Prostate gland (tissue), 2 donors: ENCODE measurements around the gene XPO5. TPM values are rescaled to one million over a fixed set of nuclear protein-coding genes. Genes with fewer than 3 reads are reported as not detected.

Experiments
- DNase-seq: peaks from one replicate; pipeline ENCODE4 v3.0.0-alpha.2; 2019; ENCODE audit warnings: low spot score
- H3K27ac ChIP-seq, 2 donors: fragments of 200-600 bp; sonication (generic); 2 replicates each; pipeline ENCODE4 v1.5.1; 2017 to 2019
- H3K27me3 ChIP-seq: fragments of 200-600 bp; sonication (generic); replicated peaks from 2 replicates; pipeline ENCODE4 v1.5.1; 2019; ENCODE audit not compliant: insufficient read depth
- H3K36me3 ChIP-seq, 2 donors: fragments of 200-600 bp; sonication (generic); 1 replicate in 1 of 2; 2 replicates in 1 of 2; pipeline versions ENCODE4 v1.5.1 to v1.8.1; 2017 to 2019
- H3K4me1 ChIP-seq: fragments of 200-600 bp; sonication (generic); replicated peaks from 2 replicates; pipeline ENCODE4 v1.5.1; 2019
- H3K4me3 ChIP-seq, 2 donors: fragments of 200-600 bp; sonication (generic); 2 replicates each; pipeline ENCODE4 v1.5.1; 2017 to 2019
- H3K9me3 ChIP-seq: fragments of 200-600 bp; sonication (generic); 2 replicates; pipeline ENCODE4 v1.5.1; 2017
- CTCF ChIP-seq, 4 experiments: fragments of 200-600 bp in 2 of 4; fragments of 450-650 bp in 2 of 4; sonication (generic) in 2 of 4; IDR thresholded peaks; 1 replicate in 3 of 4; 2 replicates in 1 of 4; pipeline ENCODE4 v1.5.1; 2016 to 2019; ENCODE audit warnings: antibody characterized with exemption in 4 of 4, mild to moderate bottlenecking in 2 of 4, moderate library complexity in 2 of 4
- POLR2A ChIP-seq: fragments of 450-650 bp; IDR thresholded peaks from one replicate; pipeline ENCODE4 v1.6.1; 2016; ENCODE audit warnings: antibody characterized with exemption, mild to moderate bottlenecking
- POLR2AphosphoS5 ChIP-seq: sonication (generic); formaldehyde crosslinking; IDR thresholded peaks from one replicate; pipeline ENCODE4 v1.6.1; 2017; ENCODE audit warnings: antibody characterized with exemption
- WGBS: methylation state at CpG from one replicate; pipeline ENCODE4 v1.1.5; 2018; 5-methylcytosine and 5-hydroxymethylcytosine counted together
- intact Hi-C: fragments of 100-400 bp; cut with DNase I; formaldehyde crosslinking; loops from one replicate; pipeline ENCODE4 v1.14.2; 2022
- total RNA-seq, 2 donors: library from RNA; depleted of rRNA; stranded (reverse); fragments of >200 nt; gene quantifications; one replicate each; pipeline ENCODE4 v1.1.0, GENCODE V29; 2016

Gene XPO5
- total RNA-seq, 2 donors from 2014 or later = 17.9 to 33.3 TPM

GRCh38 chr6:43504756-43505593 lies 70.9 kb downstream of the XPO5 start:
- H3K4me3 ChIP-seq = no peak overlapping the region
- peaks cover 0 to 23% of the 10 kb centered on the region in 2 donors for H3K36me3 ChIP-seq
- H3K9me3 ChIP-seq = no peaks in the 10 kb centered on the region
- WGBS = 90% methylated on average over 26 of the region's 26 CpGs
- no peak for DNase-seq
- no peak overlapping the region for H3K27ac ChIP-seq
- intact Hi-C loops = loop anchor here (5.0 kb wide), 1 partner anchor 118 kb away; no protein-coding TSS in a partner anchor
- no peak for TF ChIP-seq POLR2AphosphoS5
- no peak for TF ChIP-seq POLR2A
- TF ChIP-seq CTCF (IDR thresholded peaks at IDR 0.05) = no peak
- H3K4me1 ChIP-seq = peaks cover 4% of the 10 kb centered on the region
- no peaks in the 10 kb centered on the region for H3K27me3 ChIP-seq

GRCh38 chr6:43503443-43503842 lies 72.4 kb downstream of the XPO5 start:
- H3K36me3 ChIP-seq = peaks cover 0 to 23% of the 10 kb centered on the region in 2 donors
- TF ChIP-seq POLR2AphosphoS5 (no peak), POLR2A (no peak), CTCF (IDR thresholded peaks at IDR 0.05) (no peak)
- no peak overlapping the region for H3K4me3 ChIP-seq
- no peak for DNase-seq
- no peaks in the 10 kb centered on the region for H3K9me3 ChIP-seq
- 83% methylated on average over 8 of the region's 8 CpGs for WGBS
- intact Hi-C loops = no loop called here
- no peaks in the 10 kb centered on the region for H3K27me3 ChIP-seq
- no peak overlapping the region for H3K27ac ChIP-seq
- H3K4me1 ChIP-seq = peaks cover 8% of the 10 kb centered on the region

GRCh38 chr6:43502666-43503065 lies 73.2 kb downstream of the XPO5 start:
- Histone ChIP-seq H3K9me3 (no peaks in the 10 kb centered on the region), H3K4me3 (no peak overlapping the region), H3K36me3 (peaks cover 0 to 23% of the 10 kb centered on the region in 2 donors), H3K4me1 (peaks cover 8% of the 10 kb centered on the region), H3K27me3 (no peaks in the 10 kb centered on the region), H3K27ac (no peak overlapping the region)
- DNase-seq = no peak
- WGBS = 76% methylated on average over 4 of the region's 4 CpGs
- TF ChIP-seq POLR2A = no peak
- TF ChIP-seq CTCF (IDR thresholded peaks at IDR 0.05) = no peak
- no peak for TF ChIP-seq POLR2AphosphoS5
- intact Hi-C loops = no loop called here

GRCh38 chr6:43500921-43501320 lies 74.9 kb downstream of the XPO5 start:
- Histone ChIP-seq H3K36me3 (peaks cover 0 to 21% of the 10 kb centered on the region in 2 donors), H3K4me1 (peaks cover 15% of the 10 kb centered on the region), H3K27me3 (no peaks in the 10 kb centered on the region), H3K27ac (peak overlapping the region in 1 of 2 donors; percentile 56), H3K4me3 (no peak overlapping the region), H3K9me3 (no peaks in the 10 kb centered on the region)
- DNase-seq = no peak
- TF ChIP-seq CTCF (IDR thresholded peaks at IDR 0.05) (no peak), POLR2AphosphoS5 (no peak), POLR2A (no peak)
- intact Hi-C loops = no loop called here
- 92% methylated on average over 3 of the region's 3 CpGs for WGBS
